MV-4-11 (cell line): ENCODE measurements around the gene GRIK4.

ENCODE experiments used
- DNase-seq: peaks from one replicate; lab custom pipeline; 2025; lab: John Stamatoyannopoulos, UW

GRIK4 gene

GRCh38 chr11:120509346-120510053 lies 2.0 kb upstream of the GRIK4 start:
- no peak for DNase-seq

- no peak for DNase-seq
Measured at GRCh38 chr11:120510406-120511115, 987 bp upstream of the GRIK4 start.

GRCh38 chr11:120511820-120512738 lies 531 bp downstream of the GRIK4 start:
- DNase-seq: no peak

GRCh38 chr11:120512739-120513435 lies 1.3 kb downstream of the GRIK4 start:
- DNase-seq: no peak

- no peak for DNase-seq
Measured at GRCh38 chr11:120513436-120514315, 2.1 kb downstream of the GRIK4 start.

- no peak for DNase-seq
Measured at GRCh38 chr11:120514541-120515121, 3.1 kb downstream of the GRIK4 start.

GRCh38 chr11:120515186-120515723 lies 3.7 kb downstream of the GRIK4 start:
- DNase-seq: no peak

GRCh38 chr11:120516461-120517389 lies 5.2 kb downstream of the GRIK4 start:
- DNase-seq: no peak

- no peak for DNase-seq
Measured at GRCh38 chr11:120517390-120517761, 5.8 kb downstream of the GRIK4 start.

- no peak for DNase-seq
Measured at GRCh38 chr11:120517801-120518291, 6.3 kb downstream of the GRIK4 start.

- no peak for DNase-seq
Measured at GRCh38 chr11:120518356-120518755, 6.8 kb downstream of the GRIK4 start.

GRCh38 chr11:120519474-120519873 lies 7.9 kb downstream of the GRIK4 start:
- no peak for DNase-seq

- no peak for DNase-seq
Measured at GRCh38 chr11:120520091-120520822, 8.7 kb downstream of the GRIK4 start.

GRCh38 chr11:120521176-120521575 lies 9.6 kb downstream of the GRIK4 start:
- DNase-seq: no peak

- DNase-seq: no peak
Measured at GRCh38 chr11:120522021-120522420, 10.5 kb downstream of the GRIK4 start.

GRCh38 chr11:120522736-120523135 lies 11.2 kb downstream of the GRIK4 start:
- DNase-seq: no peak

- no peak for DNase-seq
Measured at GRCh38 chr11:120523196-120523595, 11.6 kb downstream of the GRIK4 start.

GRCh38 chr11:120524536-120525085 lies 13.1 kb downstream of the GRIK4 start:
- DNase-seq: no peak
